ENCODE measurements around the gene SLC9A8. TPM values are rescaled to one million over a fixed set of nuclear protein-coding genes. Genes with fewer than 3 reads are reported as not detected.

The SLC9A8 gene
- total and polyA plus RNA-seq, 2 of the 4 experiments (the other 2 are of a cell fraction), result 4.1 to 5.0 TPM

GRCh38 chr20:49925901-49926454 is 113.3 kb downstream of the SLC9A8 start:
- Histone ChIP-seq H4K91ac (ENCODE audit: insufficient read depth, low read depth, low read length) (no peak overlapping the region), H3K79me1 (ENCODE audit: low read depth in 1 of 2, low read length in 2 of 2) (no peaks in the 10 kb centered on the region), H4K5ac (ENCODE audit: low read depth, low read length) (no peak overlapping the region), H2BK5ac (ENCODE audit: low read depth, low read length, poor library complexity, severe bottlenecking) (no peak overlapping the region), H2BK15ac (ENCODE audit: low read depth, low read length) (no peak overlapping the region), H2AFZ (replicated peaks; ENCODE audit: low read length, poor library complexity) (no peak overlapping the region), H3K9me1 (ENCODE audit: insufficient read depth, low read length) (no peaks in the 10 kb centered on the region), H2BK20ac (ENCODE audit: low read depth, low read length) (no peak overlapping the region), H3K56ac (ENCODE audit: extremely low read depth, insufficient read depth, low read length) (no peak overlapping the region), H3K4me1 (ENCODE audit: control insufficient read depth, insufficient read depth, low read length) (no peaks in the 10 kb centered on the region), H3K9me3 (ENCODE audit: control insufficient read depth, insufficient read depth, low read length) (no peaks in the 10 kb centered on the region), H2BK120ac (ENCODE audit: low read depth, low read length) (no peak overlapping the region), H3K4me2 (ENCODE audit: low read depth, low read length) (no peak overlapping the region), H3K4ac (ENCODE audit: low read depth, low read length) (no peak overlapping the region), H3K18ac (ENCODE audit: low read depth, low read length) (no peak overlapping the region), H3K36me3 (ENCODE audit: control insufficient read depth, insufficient read depth, low read length) (no peaks in the 10 kb centered on the region), H3K9ac (ENCODE audit: low read depth, low read length) (no peak overlapping the region), H2AK9ac (replicated peaks; ENCODE audit: low read depth, low read length, poor library complexity) (no peak overlapping the region), H3K23ac (ENCODE audit: low read depth, low read length) (no peak overlapping the region), H2AK5ac (ENCODE audit: low read depth, low read length) (no peak overlapping the region), H4K8ac (ENCODE audit: low read depth in 2 of 2, low read length in 2 of 2) (no peak overlapping the region), H3K14ac (replicated peaks; ENCODE audit: low read depth, low read length) (no peak overlapping the region), H3K4me3 (ENCODE audit: insufficient read depth, low read depth, low read length) (no peak overlapping the region), H4K20me1 (ENCODE audit: insufficient read depth, low read length) (no peaks in the 10 kb centered on the region), H3K27me3 (ENCODE audit: control insufficient read depth, insufficient read depth, low read length) (no peaks in the 10 kb centered on the region), H3K27ac (ENCODE audit: insufficient read depth, low read length) (no peak overlapping the region)
- no CpG with 5 or more reads among the region's 2 CpGs for WGBS, 2 experiments (ENCODE audit: extremely low coverage in 2 of 2, insufficient read length in 1 of 2)
- dilution Hi-C loops (cut with HindIII; ENCODE audit: low sequenced_read_pairs, unreplicated experiment), result no loop called here
- in situ Hi-C loops (cut with MboI; ENCODE audit: low sequenced_read_pairs), result no loop called here
- ATAC-seq (ENCODE audit: low read depth), result no peak
- BruUV-seq (replicated peaks), result no TSS peak
- no peak for DNase-seq
- TF ChIP-seq MAFK (IDR thresholded peaks at IDR 0.05; ENCODE audit: low read depth, low read length), result peak; percentile 65
- no peak for TF ChIP-seq BHLHE40 (IDR thresholded peaks at IDR 0.05; ENCODE audit: low read depth, low read length)
- TF ChIP-seq NFE2L2 (IDR thresholded peaks at IDR 0.05; ENCODE audit: low read depth, low read length), result peak; percentile 94
- ChIA-PET CTCF (no interaction called here), POLR2A (ENCODE audit: unreplicated experiment) (no interaction called here)
- intact Hi-C loops (cut with micrococcal nuclease), result no loop called here
